Measurements from ENCODE around the gene RSRC1.

The RSRC1 gene

GRCh38 chr3:158431829-158432228 is 321.9 kb downstream of the RSRC1 start:
- TF ChIP-seq CTCF (conservative IDR thresholded peaks at IDR 0.05; ENCODE audit: low read depth, low read length) = no peak
- Histone ChIP-seq H3K9ac (no peak overlapping the region), H3K4me2 (no peak overlapping the region), H3K4me3 (IDR thresholded peaks at IDR 0.05; ENCODE audit: insufficient read depth, low read depth, low read length) (no peak overlapping the region), H3K4me1 (ENCODE audit: low read depth, poor library complexity, severe bottlenecking) (peaks cover 9% of the 10 kb centered on the region), H3K27me3 (ENCODE audit: insufficient read depth, low read depth) (no peaks in the 10 kb centered on the region), H3K36me3 (ENCODE audit: insufficient read depth) (no peaks in the 10 kb centered on the region), H3K79me2 (ENCODE audit: insufficient read depth, low read depth) (no peaks in the 10 kb centered on the region), H3K27ac (no peak overlapping the region), H4K20me1 (ENCODE audit: insufficient read depth) (no peaks in the 10 kb centered on the region), H2AFZ (ENCODE audit: low read depth) (no peak overlapping the region)

GRCh38 chr3:158434412-158435038 is 324.6 kb downstream of the RSRC1 start:
- peak; percentile 82 for TF ChIP-seq CTCF (conservative IDR thresholded peaks at IDR 0.05; ENCODE audit: low read depth, low read length)
- Histone ChIP-seq H3K79me2 (ENCODE audit: insufficient read depth, low read depth) (no peaks in the 10 kb centered on the region), H3K27ac (no peak overlapping the region), H3K4me3 (IDR thresholded peaks at IDR 0.05; ENCODE audit: insufficient read depth, low read depth, low read length) (no peak overlapping the region), H3K4me1 (ENCODE audit: low read depth, poor library complexity, severe bottlenecking) (peaks cover 9% of the 10 kb centered on the region), H3K27me3 (ENCODE audit: insufficient read depth, low read depth) (no peaks in the 10 kb centered on the region), H3K36me3 (ENCODE audit: insufficient read depth) (no peaks in the 10 kb centered on the region), H3K4me2 (no peak overlapping the region), H2AFZ (ENCODE audit: low read depth) (no peak overlapping the region), H4K20me1 (ENCODE audit: insufficient read depth) (no peaks in the 10 kb centered on the region), H3K9ac (no peak overlapping the region)

- TF ChIP-seq CTCF (conservative IDR thresholded peaks at IDR 0.05; ENCODE audit: low read depth, low read length) = no peak
- Histone ChIP-seq H3K27me3 (ENCODE audit: insufficient read depth, low read depth) (no peaks in the 10 kb centered on the region), H3K4me2 (no peak overlapping the region), H3K79me2 (ENCODE audit: insufficient read depth, low read depth) (no peaks in the 10 kb centered on the region), H3K4me1 (ENCODE audit: low read depth, poor library complexity, severe bottlenecking) (no peaks in the 10 kb centered on the region), H3K9ac (no peak overlapping the region), H2AFZ (ENCODE audit: low read depth) (no peak overlapping the region), H3K27ac (no peak overlapping the region), H4K20me1 (ENCODE audit: insufficient read depth) (no peaks in the 10 kb centered on the region), H3K4me3 (IDR thresholded peaks at IDR 0.05; ENCODE audit: insufficient read depth, low read depth, low read length) (no peak overlapping the region), H3K36me3 (ENCODE audit: insufficient read depth) (no peaks in the 10 kb centered on the region)
Measured at GRCh38 chr3:158443632-158444031, 333.7 kb downstream of the RSRC1 start.

DNA sequence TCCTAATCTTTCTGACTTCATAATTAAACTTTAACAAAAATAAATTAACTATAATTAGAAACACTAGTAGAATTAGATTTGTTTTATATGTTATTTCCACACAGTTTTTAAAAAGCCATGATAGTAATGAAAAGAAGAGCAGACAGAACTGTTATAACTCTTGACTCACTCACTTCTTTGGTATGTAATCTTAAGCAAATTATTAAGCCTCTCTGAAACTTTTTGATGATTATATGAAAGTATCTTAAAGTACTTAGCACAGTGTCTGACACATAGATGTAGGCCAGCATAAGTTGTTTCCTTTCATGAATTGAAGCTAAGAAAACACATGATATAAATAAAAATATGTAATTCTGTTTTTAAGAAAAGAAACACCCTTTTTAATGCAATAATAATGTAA is 337.5 kb downstream of the RSRC1 start:
- Histone ChIP-seq H3K36me3 (ENCODE audit: insufficient read depth) (no peaks in the 10 kb centered on the region), H2AFZ (ENCODE audit: low read depth) (no peak overlapping the region), H3K79me2 (ENCODE audit: insufficient read depth, low read depth) (no peaks in the 10 kb centered on the region), H3K4me1 (ENCODE audit: low read depth, poor library complexity, severe bottlenecking) (no peaks in the 10 kb centered on the region), H3K4me3 (IDR thresholded peaks at IDR 0.05; ENCODE audit: insufficient read depth, low read depth, low read length) (no peak overlapping the region), H3K9ac (no peak overlapping the region), H4K20me1 (ENCODE audit: insufficient read depth) (no peaks in the 10 kb centered on the region), H3K4me2 (no peak overlapping the region), H3K27ac (no peak overlapping the region), H3K27me3 (ENCODE audit: insufficient read depth, low read depth) (no peaks in the 10 kb centered on the region)
- no peak for TF ChIP-seq CTCF (conservative IDR thresholded peaks at IDR 0.05; ENCODE audit: low read depth, low read length)

All from KMS-11 (cell line).